HepG2 (cell line): ENCODE results near the gene FBRSL1. TPM values are rescaled to one million over a fixed set of nuclear protein-coding genes. Genes with fewer than 3 reads are reported as not detected.

Experiments
- ATAC-seq: fragments of 200-7000 bp; cut with Tn5 transposase; 3 replicates; pipeline ENCODE4 v1.9.1; 2020; ENCODE audit warnings: mild to moderate bottlenecking, moderate library complexity
- BruUV-seq: library from RNA; stranded (reverse); fragments of 400-500 nt; replicated peaks from 2 replicates; lab custom pipeline; 2021; lab: Mats Ljungman, UMichigan
- CTCF ChIA-PET: fragments of 300-600 bp; formaldehyde crosslinking; extraction: SDS; loops from one replicate; lab custom pipeline; 2021; ENCODE audit warnings: low total read pairs, inconsistent platforms, low intra/inter-chr PET ratio; lab: Yijun Ruan, JAX
- POLR2A ChIA-PET: fragments of 350-600 bp; sonication (Branson Sonifier 250); formaldehyde crosslinking; loops from one replicate; lab custom pipeline; 2020; ENCODE audit warnings: antibody characterized with exemption, inconsistent platforms; lab: Yijun Ruan, JAX
- DNase-seq: peaks from one replicate; pipeline ENCODE4 v3.0.0-alpha.2; 2015; ENCODE audit warnings: low spot score
- FAIRE-seq: peaks from 3 replicates; lab custom pipeline; 2011; peaks lifted over from hg19 to GRCh38; lab: Jason Lieb, UNC
- H2AFZ ChIP-seq: one replicate; pipeline ENCODE4 v1.6.1; 2011; ENCODE audit warnings: low read length, inconsistent platforms
- H3K27ac ChIP-seq: fragments of 300-600 bp; 3 replicates; pipeline ENCODE4 v1.8.0; 2011; ENCODE audit warnings: mixed run types, mild to moderate bottlenecking, mixed read lengths, low read length, inconsistent platforms; ENCODE audit not compliant: insufficient read depth; ENCODE audit errors: extremely low read length
- H3K27me3 ChIP-seq, 2 experiments: fragments of 200-600 bp in 1 of 2; 2 replicates in 1 of 2; 3 replicates in 1 of 2; pipeline versions ENCODE4 v1.6.0 to v1.8.0; 2011; ENCODE audit warnings: low read length in 2 of 2, mild to moderate bottlenecking in 2 of 2, moderate library complexity in 2 of 2, inconsistent platforms in 1 of 2; ENCODE audit not compliant: insufficient read depth in 2 of 2, control insufficient read depth in 1 of 2
- H3K36me3 ChIP-seq, 2 experiments: fragments of 200-600 bp in 1 of 2; replicated peaks in 1 of 2; 2 replicates in 1 of 2; 3 replicates in 1 of 2; pipeline versions ENCODE4 v1.5.1 to v1.8.0; 2011; ENCODE audit warnings: low read length in 2 of 2, inconsistent platforms in 1 of 2; ENCODE audit not compliant: insufficient read depth in 2 of 2, control insufficient read depth in 1 of 2
- H3K4me1 ChIP-seq: 2 replicates; pipeline ENCODE4 v1.5.1; 2012; ENCODE audit warnings: low read length, inconsistent platforms; ENCODE audit not compliant: insufficient read depth
- H3K4me2 ChIP-seq: 2 replicates; pipeline ENCODE4 v1.6.0; 2011; ENCODE audit warnings: low read depth, low read length, inconsistent platforms
- H3K4me3 ChIP-seq, 3 experiments: fragments of 200-600 bp in 1 of 3; sonication (generic), shearing (Covaris generic) in 1 of 3; replicated peaks in 1 of 3; 2 replicates each; pipeline ENCODE4 v1.5.1; 2011 to 2016; ENCODE audit warnings: low read length in 3 of 3, inconsistent platforms in 2 of 3, low read depth in 2 of 3, mild to moderate bottlenecking in 2 of 3, control low read depth in 1 of 3, mixed read lengths in 1 of 3; ENCODE audit not compliant: insufficient read depth in 1 of 3
- H3K79me2 ChIP-seq: one replicate; pipeline ENCODE4 v1.6.1; 2011; ENCODE audit warnings: low read length, inconsistent platforms; ENCODE audit not compliant: insufficient read depth
- H3K9ac ChIP-seq: 2 replicates; pipeline ENCODE4 v1.6.0; 2011; ENCODE audit warnings: mild to moderate bottlenecking, low read depth, low read length, inconsistent platforms; ENCODE audit not compliant: insufficient read depth
- H3K9me3 ChIP-seq: 2 replicates; pipeline ENCODE4 v1.5.1; 2012; ENCODE audit warnings: mild to moderate bottlenecking, low read length
- H4K20me1 ChIP-seq: 2 replicates; pipeline ENCODE4 v1.6.0; 2011; ENCODE audit warnings: inconsistent platforms, mild to moderate bottlenecking, low read length, moderate library complexity; ENCODE audit not compliant: insufficient read depth
- ATF7-NPFF ChIP-seq: sonication (generic); formaldehyde crosslinking; IDR thresholded peaks from 2 replicates; pipeline ENCODE4 v1.8.1; 2023; ENCODE audit warnings: mild to moderate bottlenecking, low read depth, missing genetic modification reagents, moderate library complexity
- CTCF ChIP-seq: sonication (generic); formaldehyde crosslinking; IDR thresholded peaks from 2 replicates; pipeline ENCODE4 v1.5.0; 2020; ENCODE audit warnings: mild to moderate bottlenecking, missing genetic modification reagents, moderate library complexity
- HMGXB4 ChIP-seq, 2 experiments: sonication (generic) in 1 of 2; formaldehyde crosslinking in 1 of 2; IDR thresholded peaks; 2 replicates each; pipeline versions ENCODE4 v1.4.0 to v1.6.1; 2018 to 2020; ENCODE audit warnings: missing genetic modification reagents in 2 of 2, borderline replicate concordance in 1 of 2, low read depth in 1 of 2, mild to moderate bottlenecking in 1 of 2, missing biosample characterization in 1 of 2
- MAFF ChIP-seq: IDR thresholded peaks from 2 replicates; pipeline ENCODE4 v1.6.1; 2011; ENCODE audit warnings: low read depth, low read length, improper control_type of control experiment
- NR2C2 ChIP-seq: sonication (generic); formaldehyde crosslinking; IDR thresholded peaks from 2 replicates; pipeline ENCODE4 v1.4.0; 2020; ENCODE audit warnings: missing genetic modification reagents, mild to moderate bottlenecking, moderate library complexity, borderline replicate concordance
- SMC3 ChIP-seq: IDR thresholded peaks from 2 replicates; pipeline ENCODE4 v1.6.1; 2011; ENCODE audit warnings: low read length, improper control_type of control experiment
- SRSF9 ChIP-seq: fragments of 200-400 bp; formaldehyde crosslinking; IDR thresholded peaks from 2 replicates; pipeline ENCODE4 v1.6.1; 2018; ENCODE audit warnings: borderline replicate concordance, mild to moderate bottlenecking, low read depth, low read length; ENCODE audit not compliant: insufficient read depth, poor library complexity, severe bottlenecking
- ZFP62 ChIP-seq: sonication (generic); formaldehyde crosslinking; IDR thresholded peaks from 2 replicates; pipeline ENCODE4 v1.4.0; 2020; ENCODE audit warnings: missing genetic modification reagents
- ZNF276 ChIP-seq: sonication (generic); formaldehyde crosslinking; IDR thresholded peaks from 2 replicates; pipeline ENCODE4 v1.4.0; 2020; ENCODE audit warnings: mild to moderate bottlenecking, low read depth, missing genetic modification reagents
- ZNF713 ChIP-seq: sonication (generic); formaldehyde crosslinking; IDR thresholded peaks from 2 replicates; pipeline ENCODE4 v1.4.0; 2020; ENCODE audit warnings: mild to moderate bottlenecking, missing genetic modification reagents
- WGBS: methylation state at CpG from one replicate; pipeline ENCODE4 v1.1.6; 2017; ENCODE audit warnings: low lambda C conversion rate; 5-methylcytosine and 5-hydroxymethylcytosine counted together
- in situ Hi-C: cut with HindIII; loops from 2 replicates; pipeline ENCODE4 v1.10.0; 2017; ENCODE audit warnings: low pct_unique_long_range_greater_than_20kb; ENCODE audit not compliant: extremely low pct_ligation_motif_present
- intact Hi-C: fragments of 100-400 bp; cut with micrococcal nuclease; formaldehyde crosslinking; loops from one replicate; pipeline ENCODE4 v1.10.0; 2022; ENCODE audit not compliant: unreplicated experiment
- polyA plus RNA-seq, 8 experiments: library from polyadenylated mRNA; depleted of rRNA in 3 of 8; stranded (reverse) in 7 of 8; unstranded in 1 of 8; fragments of >200 nt; fragmentation: Illumina TruSeq in 4 of 8; extraction: Trizol in 4 of 8; gene quantifications; 2 replicates each; pipeline versions ENCODE4 v1.2.1 to v1.2.3, GENCODE V29; 2011 to 2016; ENCODE audit warnings: low read depth in 4 of 8, missing spikeins in 1 of 8, mixed read lengths in 1 of 8; ENCODE audit not compliant: insufficient read depth in 1 of 8
- total RNA-seq, 5 experiments: library from RNA; depleted of rRNA; stranded (reverse); fragments of >200 nt; fragmentation: Illumina TruSeq; extraction: Trizol; gene quantifications; 2 replicates each; pipeline ENCODE4 v1.2.3, GENCODE V29; 2016; ENCODE audit warnings: low read depth in 1 of 5
- TF ChIP-seq, protein P1 (sequence below): sonication (generic); formaldehyde crosslinking; IDR thresholded peaks from 2 replicates; pipeline ENCODE4 v1.4.0; 2020; ENCODE audit warnings: missing genetic modification reagents, mild to moderate bottlenecking, borderline replicate concordance

FBRSL1 gene
- total and polyA plus RNA-seq, 2 of the 13 experiments (the other 11 are each of a cell fraction or from before 2014, with no cell fraction given) = 3.6 to 7.9 TPM

DNA sequence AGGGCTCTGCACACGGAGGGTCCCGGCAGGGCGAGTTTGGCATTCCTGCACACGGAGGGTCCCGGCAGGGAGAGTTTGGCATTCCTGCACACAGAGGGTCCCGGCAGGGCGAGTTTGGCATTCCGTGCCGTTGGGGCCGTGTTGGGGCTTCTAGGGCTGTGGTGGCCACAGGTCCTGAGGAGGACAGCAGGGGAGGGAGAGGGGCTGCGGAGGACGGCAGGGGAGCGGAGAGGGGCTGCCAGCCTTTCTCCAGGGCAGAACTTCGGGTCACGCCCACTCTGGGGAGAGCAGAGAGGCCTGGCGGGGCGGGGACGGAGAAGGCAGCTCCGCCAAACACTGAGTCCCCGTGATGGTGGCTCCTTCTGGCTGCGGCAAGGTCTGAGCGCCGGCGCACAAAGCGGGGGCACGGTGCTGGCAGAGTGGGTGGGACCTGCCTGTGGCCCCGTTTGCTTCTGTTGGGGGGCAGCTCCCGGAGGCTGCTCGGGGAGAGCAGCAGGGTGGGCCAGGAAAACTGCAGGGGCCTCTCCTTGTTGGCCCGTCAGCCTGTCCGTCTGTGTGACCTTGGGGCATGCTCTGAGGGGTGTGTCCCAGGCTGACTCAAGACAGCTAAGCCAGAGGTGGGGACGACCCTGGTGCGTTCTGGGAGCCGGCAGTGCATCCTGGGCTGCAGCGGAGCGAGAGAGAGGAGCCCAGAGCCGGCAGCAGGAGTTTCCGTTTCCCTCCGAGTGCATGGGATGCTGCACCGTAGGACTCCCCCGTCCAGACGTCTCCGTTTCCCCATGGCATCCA is 60.3 kb downstream of the FBRSL1 start:
- no peak; the same call in 2 of the 3 replicates for ATAC-seq
- CTCF ChIA-PET = no interaction called here
- BruUV-seq = no TSS peak
- TF ChIP-seq ATF7-NPFF (CRISPR knock-in tag) (no peak), SMC3 (no peak), ZNF276 (CRISPR knock-in tag) (no peak), HMGXB4 (CRISPR knock-in tag; IDR thresholded peaks at IDR 0.05; ENCODE audit: borderline replicate concordance in 1 of 2, low read depth in 1 of 2) (no peak), CTCF (no peak), ZNF713 (no peak), MAFF (no peak), NR2C2 (CRISPR knock-in tag) (no peak), ZFP62 (CRISPR knock-in tag) (no peak), SRSF9 (no peak)
- TF ChIP-seq, protein P1, sequence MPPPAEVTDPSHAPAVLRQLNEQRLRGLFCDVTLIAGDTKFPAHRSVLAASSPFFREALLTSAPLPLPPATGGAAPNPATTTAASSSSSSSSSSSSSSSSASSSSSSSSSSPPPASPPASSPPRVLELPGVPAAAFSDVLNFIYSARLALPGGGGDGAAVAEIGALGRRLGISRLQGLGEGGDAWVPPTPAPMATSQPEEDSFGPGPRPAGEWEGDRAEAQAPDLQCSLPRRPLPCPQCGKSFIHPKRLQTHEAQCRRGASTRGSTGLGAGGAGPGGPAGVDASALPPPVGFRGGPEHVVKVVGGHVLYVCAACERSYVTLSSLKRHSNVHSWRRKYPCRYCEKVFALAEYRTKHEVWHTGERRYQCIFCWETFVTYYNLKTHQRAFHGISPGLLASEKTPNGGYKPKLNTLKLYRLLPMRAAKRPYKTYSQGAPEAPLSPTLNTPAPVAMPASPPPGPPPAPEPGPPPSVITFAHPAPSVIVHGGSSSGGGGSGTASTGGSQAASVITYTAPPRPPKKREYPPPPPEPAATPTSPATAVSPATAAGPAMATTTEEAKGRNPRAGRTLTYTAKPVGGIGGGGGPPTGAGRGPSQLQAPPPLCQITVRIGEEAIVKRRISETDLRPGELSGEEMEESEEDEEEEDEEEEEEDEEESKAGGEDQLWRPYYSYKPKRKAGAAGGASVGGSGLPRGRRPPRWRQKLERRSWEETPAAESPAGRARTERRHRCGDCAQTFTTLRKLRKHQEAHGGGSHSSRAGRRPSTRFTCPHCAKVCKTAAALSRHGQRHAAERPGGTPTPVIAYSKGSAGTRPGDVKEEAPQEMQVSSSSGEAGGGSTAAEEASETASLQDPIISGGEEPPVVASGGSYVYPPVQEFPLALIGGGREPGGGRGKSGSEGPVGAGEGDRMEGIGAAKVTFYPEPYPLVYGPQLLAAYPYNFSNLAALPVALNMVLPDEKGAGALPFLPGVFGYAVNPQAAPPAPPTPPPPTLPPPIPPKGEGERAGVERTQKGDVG = no peak

More for the DNA sequence above, 60.3 kb downstream of the FBRSL1 start:
- Histone ChIP-seq H3K9me3 (no peaks in the 10 kb centered on the region), H3K27ac (no peak overlapping the region), H3K27me3 (no peaks in the 10 kb centered on the region; a peak in 1 of 5 replicates), H3K9ac (no peak overlapping the region), H3K36me3 (no peaks in the 10 kb centered on the region), H3K4me2 (no peak overlapping the region), H3K4me1 (no peaks in the 10 kb centered on the region), H3K4me3 (no peak overlapping the region), H4K20me1 (no peaks in the 10 kb centered on the region; the same call in 1 of the 2 replicates), H3K79me2 (no peaks in the 10 kb centered on the region), H2AFZ (no peak overlapping the region)
- in situ Hi-C loops (no loop called here), intact Hi-C loops (no loop called here)
- FAIRE-seq = no peak
- 98% methylated on average over 13 of the region's 43 CpGs for WGBS
- no peak for DNase-seq
- POLR2A ChIA-PET = no interaction called here
